H1 (cell line): ENCODE data around the gene LBR. TPM values are rescaled to one million over a fixed set of nuclear protein-coding genes. Genes with fewer than 3 reads are reported as not detected.

Experiments used
- CTCF ChIA-PET: fragments of 300-600 bp; sonication (Branson Sonifier 250); formaldehyde crosslinking; loops from one replicate; lab custom pipeline; 2021; ENCODE audit not compliant: partially characterized antibody; lab: Charles Lee
- POLR2A ChIA-PET: fragments of 300-600 bp; sonication (Branson Sonifier 250); formaldehyde crosslinking; loops from one replicate; lab custom pipeline; 2021; ENCODE audit warnings: inconsistent platforms; ENCODE audit not compliant: partially characterized antibody; lab: Charles Lee
- DNase-seq, 2 experiments: peaks; one replicate each; pipeline versions ENCODE4 v3.0.0 to v3.0.0-alpha.2; 2010 to 2022; ENCODE audit warnings: low spot score in 2 of 2, low read depth in 1 of 2, mixed read lengths in 1 of 2
- FAIRE-seq: peaks from 2 replicates; lab custom pipeline; 2011; peaks lifted over from hg19 to GRCh38; lab: Jason Lieb, UNC
- H2AFZ ChIP-seq: 2 replicates; pipeline ENCODE4 v1.8.1; 2012; ENCODE audit warnings: low read length, inconsistent platforms
- H2AK5ac ChIP-seq: 2 replicates; pipeline ENCODE4 v1.6.1; 2013; ENCODE audit warnings: low read depth, low read length
- H2BK120ac ChIP-seq: replicated peaks from 2 replicates; pipeline ENCODE3; 2013; ENCODE audit warnings: low read depth, low read length, inconsistent platforms
- H2BK12ac ChIP-seq: 2 replicates; pipeline ENCODE4 v1.6.1; 2013; ENCODE audit warnings: low read depth, low read length
- H2BK15ac ChIP-seq: 2 replicates; pipeline ENCODE4 v1.6.1; 2013; ENCODE audit warnings: low read length
- H2BK20ac ChIP-seq: 2 replicates; pipeline ENCODE4 v1.6.1; 2013; ENCODE audit warnings: low read length
- H2BK5ac ChIP-seq: 2 replicates; pipeline ENCODE4 v1.6.1; 2013; ENCODE audit warnings: low read depth, low read length
- H3K14ac ChIP-seq: 2 replicates; pipeline ENCODE4 v1.6.1; 2013; ENCODE audit warnings: inconsistent platforms; ENCODE audit not compliant: insufficient read length
- H3K18ac ChIP-seq: 2 replicates; pipeline ENCODE4 v1.6.1; 2013; ENCODE audit warnings: low read length; ENCODE audit errors: extremely low read depth
- H3K23ac ChIP-seq: 2 replicates; pipeline ENCODE4 v1.6.1; 2013; ENCODE audit warnings: inconsistent platforms; ENCODE audit not compliant: insufficient read length
- H3K23me2 ChIP-seq: 2 replicates; pipeline ENCODE4 v1.6.1; 2013; ENCODE audit warnings: low read depth, low read length
- H3K27ac ChIP-seq: 2 replicates; pipeline ENCODE4 v1.6.1; 2011; ENCODE audit warnings: low read depth, low read length, inconsistent platforms
- H3K27me3 ChIP-seq, 4 experiments: replicated peaks in 1 of 4; 1 replicate in 1 of 4; 2 replicates in 3 of 4; pipeline versions ENCODE4 v1.6.1 to v1.8.1; 2011 to 2013; ENCODE audit warnings: low read length in 3 of 4, mild to moderate bottlenecking in 3 of 4, inconsistent platforms in 2 of 4, mixed read lengths in 2 of 4, moderate library complexity in 1 of 4; ENCODE audit not compliant: control insufficient read depth in 3 of 4, insufficient read depth in 3 of 4; ENCODE audit errors: extremely low read depth in 1 of 4
- H3K36me3 ChIP-seq, 4 experiments: 2 replicates each; pipeline versions ENCODE4 v1.6.1 to v1.8.1; 2011 to 2013; ENCODE audit warnings: mild to moderate bottlenecking in 4 of 4, low read length in 3 of 4, moderate library complexity in 2 of 4, control low read depth in 1 of 4, inconsistent platforms in 1 of 4; ENCODE audit not compliant: insufficient read depth in 4 of 4, control insufficient read depth in 2 of 4
- H3K4ac ChIP-seq: replicated peaks from 2 replicates; pipeline ENCODE3; 2013; ENCODE audit warnings: low read length, low read depth, mixed read lengths, inconsistent platforms; ENCODE audit not compliant: insufficient read length
- H3K4me1 ChIP-seq, 4 experiments: replicated peaks in 1 of 4; 1 replicate in 1 of 4; 2 replicates in 3 of 4; pipeline versions ENCODE4 v1.6.1 to v1.8.1; 2011 to 2013; ENCODE audit warnings: low read length in 3 of 4, inconsistent platforms in 2 of 4, mixed read lengths in 1 of 4; ENCODE audit not compliant: insufficient read depth in 4 of 4, control insufficient read depth in 3 of 4
- H3K4me2 ChIP-seq, 2 experiments: 2 replicates each; pipeline versions ENCODE4 v1.6.1 to v1.8.1; 2011 to 2013; ENCODE audit warnings: low read depth in 2 of 2, low read length in 2 of 2, control low read depth in 1 of 2, inconsistent platforms in 1 of 2, mild to moderate bottlenecking in 1 of 2; ENCODE audit not compliant: insufficient read depth in 1 of 2
- H3K4me3 ChIP-seq, 4 experiments: fragments of 200-600, 300-600 bp in 1 of 4; sonication (generic), shearing (Covaris generic), sonication (Bioruptor Twin) in 1 of 4; 2 replicates each; pipeline versions ENCODE4 v1.5.1 to v1.8.1; 2011 to 2016; ENCODE audit warnings: low read length in 4 of 4, low read depth in 3 of 4, control low read depth in 2 of 4, inconsistent platforms in 2 of 4, mild to moderate bottlenecking in 2 of 4, mixed read lengths in 1 of 4, moderate library complexity in 1 of 4; ENCODE audit not compliant: insufficient read depth in 2 of 4; ENCODE audit errors: extremely low read depth in 1 of 4
- H3K56ac ChIP-seq: replicated peaks from 2 replicates; pipeline ENCODE3; 2013; ENCODE audit warnings: low read depth, mild to moderate bottlenecking, mixed read lengths, low read length, inconsistent platforms; ENCODE audit not compliant: insufficient read length
- H3K79me1 ChIP-seq: 2 replicates; pipeline ENCODE4 v1.6.1; 2013; ENCODE audit warnings: low read depth, low read length, control low read depth
- H3K79me2 ChIP-seq, 2 experiments: 2 replicates each; pipeline versions ENCODE4 v1.6.1 to v1.8.1; 2012 to 2013; ENCODE audit warnings: low read length in 2 of 2, mild to moderate bottlenecking in 2 of 2, inconsistent platforms in 1 of 2; ENCODE audit not compliant: insufficient read depth in 2 of 2, control insufficient read depth in 1 of 2
- H3K9ac ChIP-seq, 4 experiments: replicated peaks in 1 of 4; 1 replicate in 1 of 4; 2 replicates in 3 of 4; pipeline versions ENCODE4 v1.6.1 to v1.8.1; 2011 to 2013; ENCODE audit warnings: low read depth in 3 of 4, low read length in 3 of 4, control low read depth in 2 of 4, mild to moderate bottlenecking in 2 of 4, moderate library complexity in 2 of 4, inconsistent platforms in 1 of 4; ENCODE audit errors: extremely low read depth in 1 of 4
- H3K9me3 ChIP-seq, 2 experiments: 2 replicates each; pipeline versions ENCODE4 v1.6.1 to v1.8.1; 2012 to 2013; ENCODE audit warnings: mild to moderate bottlenecking in 2 of 2, moderate library complexity in 2 of 2, control low read depth in 1 of 2, inconsistent platforms in 1 of 2, low read depth in 1 of 2, low read length in 1 of 2, mixed read lengths in 1 of 2; ENCODE audit not compliant: insufficient read depth in 2 of 2
- H4K20me1 ChIP-seq, 2 experiments: replicated peaks in 1 of 2; 2 replicates each; pipeline versions ENCODE3 to v1.8.1; 2011 to 2013; ENCODE audit warnings: inconsistent platforms in 2 of 2, low read length in 2 of 2, mild to moderate bottlenecking in 1 of 2; ENCODE audit not compliant: insufficient read depth in 2 of 2, control insufficient read depth in 1 of 2
- H4K5ac ChIP-seq: 2 replicates; pipeline ENCODE4 v1.6.1; 2013; ENCODE audit warnings: low read length, low read depth, mixed read lengths, inconsistent platforms; ENCODE audit not compliant: insufficient read length
- H4K8ac ChIP-seq: 2 replicates; pipeline ENCODE4 v1.8.0; 2013; ENCODE audit warnings: mild to moderate bottlenecking, moderate library complexity, low read length, inconsistent platforms; ENCODE audit not compliant: insufficient read depth; ENCODE audit errors: extremely low read depth
- H4K91ac ChIP-seq: replicated peaks from 2 replicates; pipeline ENCODE3; 2013; ENCODE audit warnings: low read length, mixed read lengths, inconsistent platforms; ENCODE audit not compliant: insufficient read length
- CEBPB ChIP-seq: IDR thresholded peaks from 2 replicates; pipeline ENCODE4 v1.6.1; 2012; ENCODE audit warnings: low read depth, low read length
- KDM5A ChIP-seq: fragments of 200-600 bp; IDR thresholded peaks from 2 replicates; pipeline ENCODE4 v1.7.1; 2012; ENCODE audit warnings: mild to moderate bottlenecking, low read length, inconsistent platforms, mixed read lengths
- WGBS, 2 experiments: shearing (Covaris generic) in 1 of 2; methylation state at CpG; one replicate each; pipeline versions ENCODE4 v1.1.6 to v1.1.7; 2013 to 2015; ENCODE audit warnings: low lambda C conversion rate in 2 of 2, mixed read lengths in 2 of 2, inconsistent platforms in 1 of 2, low coverage in 1 of 2, missing lambda C conversion rate in 1 of 2; ENCODE audit not compliant: insufficient replicate concordance in 2 of 2, insufficient coverage in 1 of 2, insufficient read length in 1 of 2; ENCODE audit errors: extremely low coverage in 1 of 2, missing lambda C conversion rate in 1 of 2; 5-methylcytosine and 5-hydroxymethylcytosine counted together
- polyA plus RNA-seq, 7 experiments: library from polyadenylated mRNA; depleted of rRNA in 3 of 7; stranded (reverse) in 5 of 7; unstranded in 2 of 7; fragments of >200 nt in 5 of 7; fragments of 200-250 nt in 2 of 7; gene quantifications; 1 replicate in 5 of 7; 2 replicates in 1 of 7; 4 replicates in 1 of 7; pipeline versions ENCODE4 v1.2.1 to v1.2.3, GENCODE V29; 2011 to 2013; ENCODE audit warnings: missing spikeins in 2 of 7, mixed read lengths in 2 of 7
- total RNA-seq: library from RNA; stranded (reverse); fragmentation: NEBNext Ultra II Directional; extraction: Animal tissue kit (Norgen Biotek cat#: 25700); gene quantifications from 2 replicates; pipeline ENCODE4 v1.2.1, GENCODE V29; 2021

Gene LBR
- total and polyA plus RNA-seq, 2 of the 8 experiments (the other 6 are each of a cell fraction or from before 2014, with no cell fraction given) = 32.1 to 89.8 TPM

DNA sequence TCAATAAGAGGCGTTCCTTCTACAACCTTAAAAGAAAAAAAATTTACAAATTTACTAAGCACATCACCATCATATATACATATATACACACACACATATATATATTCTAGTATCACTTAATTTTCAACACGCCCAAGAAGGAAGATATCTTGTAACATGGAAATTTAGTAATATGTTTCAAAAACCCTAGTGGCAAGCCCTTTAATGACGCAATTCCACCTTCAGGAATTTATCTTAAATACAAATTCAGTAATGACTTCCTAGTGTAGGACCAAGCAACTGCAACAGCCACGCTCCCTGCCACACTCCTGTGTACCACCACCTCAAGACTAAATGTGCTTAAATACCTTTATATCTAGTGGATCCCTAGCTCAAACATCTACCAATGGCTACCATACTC, 12.5 kb downstream of the LBR start:
- Histone ChIP-seq H3K23me2 (no peaks in the 10 kb centered on the region), H2AK5ac (no peak overlapping the region), H2BK20ac (no peak overlapping the region), H2BK120ac (no peak overlapping the region), H3K23ac (no peak overlapping the region), H3K56ac (no peak overlapping the region), H3K27me3 (no peaks in the 10 kb centered on the region), H3K4me1 (no peaks in the 10 kb centered on the region), H3K9me3 (no peaks in the 10 kb centered on the region), H4K91ac (no peak overlapping the region), H3K79me1 (no peaks in the 10 kb centered on the region; the same call in 1 of the 2 replicates), H2AFZ (no peak overlapping the region), H3K18ac (no peak overlapping the region), H3K79me2 (peaks cover 0 to under 1% of the 10 kb centered on the region in 2 experiments; a peak in 1 of 4 replicates), H3K9ac (no peak overlapping the region), H3K4me2 (no peak overlapping the region), H2BK12ac (no peak overlapping the region), H3K14ac (no peak overlapping the region), H2BK15ac (no peak overlapping the region), H3K27ac (no peak overlapping the region), H3K4me3 (no peak overlapping the region), H4K5ac (no peak overlapping the region), H4K8ac (no peak overlapping the region), H4K20me1 (peaks cover 0 to 5% of the 10 kb centered on the region in 2 experiments), H3K4ac (no peak overlapping the region), H2BK5ac (no peak overlapping the region), H3K36me3 (peaks cover 8 to 54% (median 24%) of the 10 kb centered on the region in 4 experiments; a peak in 7 of 8 replicates)
- TF ChIP-seq KDM5A (no peak), CEBPB (0 out of 2 replicates have a peak, but pooled peaks have one; percentile 42)
- DNase-seq (no peak), FAIRE-seq (no peak)
- WGBS, 2 experiments = 91% methylated on average over 4 of the region's 4 CpGs; no CpG with 5 or more reads in 1 of the 2 experiments
- ChIA-PET CTCF (interaction anchor here (0.5 to 4.1 kb wide), 5 partner anchors 10 to 1000 kb away, joined by 3 to 17 read pairs (median 4); partner anchors contain the start of gene LBR), POLR2A (interaction anchor here (1.3 kb wide), 1 partner anchor 10 kb away, joined by 3 read pairs; no protein-coding TSS in a partner anchor)
